ENCODE data around the gene SPOCD1.

SPOCD1 gene

GRCh38 chr1:31786366-31787060 lies 29.3 kb downstream of the SPOCD1 start:
- Histone ChIP-seq H3K4me3 (no peak overlapping the region), H3K27me3 (ENCODE audit: low read depth) (no peaks in the 10 kb centered on the region), H3K9me3 (no peaks in the 10 kb centered on the region), H3K36me3 (replicated peaks) (no peaks in the 10 kb centered on the region), H3K4me1 (peaks cover 11% of the 10 kb centered on the region; the same call in 1 of the 2 replicates)
- DNase-seq (ENCODE audit: low spot score in 2 of 2): no peak
- in situ Hi-C loops (cut with MboI; ENCODE audit: low sequenced_read_pairs): no loop called here

GRCh38 chr1:31785947-31786290 lies 29.9 kb downstream of the SPOCD1 start:
- DNase-seq (ENCODE audit: low spot score in 2 of 2): no peak
- peaks cover 11% of the 10 kb centered on the region; the same call in 1 of the 2 replicates for H3K4me1 ChIP-seq
- H3K36me3 ChIP-seq (replicated peaks): no peaks in the 10 kb centered on the region
- H3K27me3 ChIP-seq (ENCODE audit: low read depth): no peaks in the 10 kb centered on the region
- H3K4me3 ChIP-seq: no peak overlapping the region
- no peaks in the 10 kb centered on the region for H3K9me3 ChIP-seq
- in situ Hi-C loops (cut with MboI; ENCODE audit: low sequenced_read_pairs): no loop called here

- Histone ChIP-seq H3K4me3 (no peak overlapping the region), H3K36me3 (replicated peaks) (no peaks in the 10 kb centered on the region), H3K9me3 (no peaks in the 10 kb centered on the region), H3K4me1 (peaks cover 11% of the 10 kb centered on the region; the same call in 1 of the 2 replicates), H3K27me3 (ENCODE audit: low read depth) (no peaks in the 10 kb centered on the region)
- DNase-seq (ENCODE audit: low spot score in 2 of 2): no peak
- in situ Hi-C loops (cut with MboI; ENCODE audit: low sequenced_read_pairs): no loop called here
Measured at GRCh38 chr1:31785020-31785946, 30.5 kb downstream of the SPOCD1 start.

GRCh38 chr1:31784356-31785019 lies 31.3 kb downstream of the SPOCD1 start:
- no peak overlapping the region for H3K4me3 ChIP-seq
- H3K4me1 ChIP-seq: peaks cover 13% of the 10 kb centered on the region
- in situ Hi-C loops (cut with MboI; ENCODE audit: low sequenced_read_pairs): no loop called here
- no peaks in the 10 kb centered on the region for H3K36me3 ChIP-seq (replicated peaks)
- no peaks in the 10 kb centered on the region for H3K9me3 ChIP-seq
- DNase-seq (ENCODE audit: low spot score in 2 of 2): no peak
- H3K27me3 ChIP-seq (ENCODE audit: low read depth): no peaks in the 10 kb centered on the region

GRCh38 chr1:31783846-31784245 lies 32.0 kb downstream of the SPOCD1 start:
- no peaks in the 10 kb centered on the region for H3K9me3 ChIP-seq
- in situ Hi-C loops (cut with MboI; ENCODE audit: low sequenced_read_pairs): no loop called here

GRCh38 chr1:31782421-31783410 lies 33.1 kb downstream of the SPOCD1 start:
- peak in 1 of 2 experiments; percentile 32 for DNase-seq (ENCODE audit: low spot score in 2 of 2)
- H3K27me3 ChIP-seq (ENCODE audit: low read depth): no peaks in the 10 kb centered on the region
- H3K4me1 ChIP-seq: peaks cover 6% of the 10 kb centered on the region
- no peaks in the 10 kb centered on the region for H3K9me3 ChIP-seq
- in situ Hi-C loops (cut with MboI; ENCODE audit: low sequenced_read_pairs): no loop called here
- H3K36me3 ChIP-seq (replicated peaks): no peaks in the 10 kb centered on the region
- no peak overlapping the region for H3K4me3 ChIP-seq

More at GRCh38 chr1:31783846-31784245, 32.0 kb downstream of the SPOCD1 start:
- Histone ChIP-seq H3K4me3 (no peak overlapping the region), H3K4me1 (peaks cover 11% of the 10 kb centered on the region), H3K36me3 (replicated peaks) (no peaks in the 10 kb centered on the region), H3K27me3 (ENCODE audit: low read depth) (no peaks in the 10 kb centered on the region)
- DNase-seq (ENCODE audit: low spot score in 2 of 2): no peak

- H3K4me1 ChIP-seq: peaks cover 4% of the 10 kb centered on the region
- in situ Hi-C loops (cut with MboI; ENCODE audit: low sequenced_read_pairs): no loop called here
- H3K36me3 ChIP-seq (replicated peaks): no peaks in the 10 kb centered on the region
- H3K27me3 ChIP-seq (ENCODE audit: low read depth): no peaks in the 10 kb centered on the region
- DNase-seq (ENCODE audit: low spot score in 2 of 2): no peak
- no peaks in the 10 kb centered on the region for H3K9me3 ChIP-seq
- H3K4me3 ChIP-seq: no peak overlapping the region
Measured at GRCh38 chr1:31781756-31782371, 34.0 kb downstream of the SPOCD1 start.

- Histone ChIP-seq H3K4me3 (no peak overlapping the region), H3K4me1 (peaks cover 4% of the 10 kb centered on the region), H3K27me3 (ENCODE audit: low read depth) (no peaks in the 10 kb centered on the region), H3K9me3 (no peaks in the 10 kb centered on the region), H3K36me3 (replicated peaks) (no peaks in the 10 kb centered on the region)
- in situ Hi-C loops (cut with MboI; ENCODE audit: low sequenced_read_pairs): no loop called here
- no peak for DNase-seq (ENCODE audit: low spot score in 2 of 2)
Measured at GRCh38 chr1:31781138-31781755, 34.6 kb downstream of the SPOCD1 start.

- Histone ChIP-seq H3K4me3 (no peak overlapping the region), H3K9me3 (no peaks in the 10 kb centered on the region), H3K36me3 (replicated peaks) (no peaks in the 10 kb centered on the region), H3K27me3 (ENCODE audit: low read depth) (no peaks in the 10 kb centered on the region), H3K4me1 (peaks cover 4% of the 10 kb centered on the region)
- in situ Hi-C loops (cut with MboI; ENCODE audit: low sequenced_read_pairs): no loop called here
- no peak for DNase-seq (ENCODE audit: low spot score in 2 of 2)
Measured at GRCh38 chr1:31780632-31781031, 35.2 kb downstream of the SPOCD1 start.

- in situ Hi-C loops (cut with MboI; ENCODE audit: low sequenced_read_pairs): no loop called here
- H3K9me3 ChIP-seq: no peaks in the 10 kb centered on the region
- H3K4me1 ChIP-seq: peaks cover 4% of the 10 kb centered on the region
- no peak for DNase-seq (ENCODE audit: low spot score in 2 of 2)
- no peaks in the 10 kb centered on the region for H3K27me3 ChIP-seq (ENCODE audit: low read depth)
- H3K36me3 ChIP-seq (replicated peaks): no peaks in the 10 kb centered on the region
- no peak overlapping the region for H3K4me3 ChIP-seq
Measured at GRCh38 chr1:31779687-31780086, 36.1 kb downstream of the SPOCD1 start.

GRCh38 chr1:31778763-31779488 lies 36.9 kb downstream of the SPOCD1 start:
- no peaks in the 10 kb centered on the region for H3K36me3 ChIP-seq (replicated peaks)
- no peaks in the 10 kb centered on the region for H3K9me3 ChIP-seq
- H3K4me3 ChIP-seq: no peak overlapping the region
- DNase-seq (ENCODE audit: low spot score in 2 of 2): no peak
- in situ Hi-C loops (cut with MboI; ENCODE audit: low sequenced_read_pairs): no loop called here
- H3K4me1 ChIP-seq: peaks cover 4% of the 10 kb centered on the region
- no peaks in the 10 kb centered on the region for H3K27me3 ChIP-seq (ENCODE audit: low read depth)

GRCh38 chr1:31776516-31776915 lies 39.3 kb downstream of the SPOCD1 start:
- peaks cover 4% of the 10 kb centered on the region; the same call in 1 of the 2 replicates for H3K4me1 ChIP-seq
- in situ Hi-C loops (cut with MboI; ENCODE audit: low sequenced_read_pairs): no loop called here
- H3K4me3 ChIP-seq: no peak overlapping the region
- no peaks in the 10 kb centered on the region for H3K27me3 ChIP-seq (ENCODE audit: low read depth)
- no peaks in the 10 kb centered on the region for H3K36me3 ChIP-seq (replicated peaks)
- no peaks in the 10 kb centered on the region for H3K9me3 ChIP-seq
- no peak for DNase-seq (ENCODE audit: low spot score in 2 of 2)

Measured in HAP-1 (cell line).